ENCODE results near the gene PXYLP1. TPM values are rescaled to one million over a fixed set of nuclear protein-coding genes. Genes with fewer than 3 reads are reported as not detected.
"Not testable (repeated sequence)": the region's sequence is repeated elsewhere in the genome, so short reads cannot be mapped to it uniquely, and the experiment has no call there.

PXYLP1 gene
- total RNA-seq, 1 donor from 2014 or later = 37.6 TPM

- no peaks in the 10 kb centered on the region for H3K27me3 Mint-ChIP-seq
- H3K36me3 Mint-ChIP-seq (ENCODE audit: insufficient read depth) = peaks cover 12% of the 10 kb centered on the region
- no peak overlapping the region for H3K27ac Mint-ChIP-seq
- H3K9me3 Mint-ChIP-seq (ENCODE audit: low read depth) = no peaks in the 10 kb centered on the region
- DNase-seq (ENCODE audit: low spot score, unreplicated experiment) = no peak
- no peak for TF ChIP-seq CTCF (IDR thresholded peaks at IDR 0.05; ENCODE audit: unreplicated experiment)
- H3K4me1 Mint-ChIP-seq (ENCODE audit: low read depth) = peaks cover 3% of the 10 kb centered on the region
- no peak overlapping the region for H3K4me3 Mint-ChIP-seq (ENCODE audit: low read depth)
Measured at GRCh38 chr3:141289228-141289772, 57.7 kb downstream of the PXYLP1 start.

GRCh38 chr3:141291559-141292355 is 60.1 kb downstream of the PXYLP1 start:
- DNase-seq (ENCODE audit: low spot score, unreplicated experiment) = no peak
- Mint-ChIP-seq H3K27me3 (no peaks in the 10 kb centered on the region), H3K4me1 (ENCODE audit: low read depth) (peaks cover 7% of the 10 kb centered on the region), H3K4me3 (ENCODE audit: low read depth) (no peak overlapping the region), H3K9me3 (ENCODE audit: low read depth) (no peaks in the 10 kb centered on the region), H3K27ac (no peak overlapping the region), H3K36me3 (ENCODE audit: insufficient read depth) (peaks cover 12% of the 10 kb centered on the region)
- no peak for TF ChIP-seq CTCF (IDR thresholded peaks at IDR 0.05; ENCODE audit: unreplicated experiment)

DNA sequence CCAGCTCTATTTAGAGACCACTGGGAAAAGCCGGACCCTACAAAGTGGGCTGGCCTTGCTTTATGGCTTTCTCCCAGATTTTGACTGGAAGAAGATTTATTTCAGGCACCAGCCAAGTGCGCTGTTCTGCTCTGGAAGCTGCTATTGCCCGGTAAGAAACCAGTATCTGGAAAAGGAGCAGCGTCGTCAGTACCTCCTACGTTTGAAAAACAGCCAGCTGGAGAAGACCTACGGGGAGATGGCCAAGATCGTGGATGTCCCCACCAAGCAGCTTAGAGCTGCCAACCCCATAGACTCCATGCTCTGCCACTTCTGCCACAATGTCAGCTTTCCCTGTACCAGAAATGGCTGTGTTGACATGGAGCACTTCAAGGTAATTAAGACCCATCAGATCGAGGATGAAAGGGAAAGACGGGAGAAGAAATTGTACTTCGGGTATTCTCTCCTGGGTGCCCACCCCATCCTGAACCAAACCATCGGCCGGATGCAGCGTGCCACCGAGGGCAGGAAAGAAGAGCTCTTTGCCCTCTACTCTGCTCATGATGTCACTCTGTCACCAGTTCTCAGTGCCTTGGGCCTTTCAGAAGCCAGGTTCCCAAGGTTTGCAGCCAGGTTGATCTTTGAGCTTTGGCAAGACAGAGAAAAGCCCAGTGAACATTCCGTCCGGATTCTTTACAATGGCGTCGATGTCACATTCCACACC is 60.9 kb downstream of the PXYLP1 start:
- TF ChIP-seq CTCF (IDR thresholded peaks at IDR 0.05; ENCODE audit: unreplicated experiment) = no peak
- no peak overlapping the region for H3K27ac Mint-ChIP-seq
- DNase-seq (ENCODE audit: low spot score, unreplicated experiment) = no peak
- peaks cover 7% of the 10 kb centered on the region for H3K4me1 Mint-ChIP-seq (ENCODE audit: low read depth)
- H3K36me3 Mint-ChIP-seq (ENCODE audit: insufficient read depth) = peaks cover 16% of the 10 kb centered on the region
- no peaks in the 10 kb centered on the region for H3K27me3 Mint-ChIP-seq
- no peak overlapping the region for H3K4me3 Mint-ChIP-seq (ENCODE audit: low read depth)
- no peaks in the 10 kb centered on the region for H3K9me3 Mint-ChIP-seq (ENCODE audit: low read depth)

DNA sequence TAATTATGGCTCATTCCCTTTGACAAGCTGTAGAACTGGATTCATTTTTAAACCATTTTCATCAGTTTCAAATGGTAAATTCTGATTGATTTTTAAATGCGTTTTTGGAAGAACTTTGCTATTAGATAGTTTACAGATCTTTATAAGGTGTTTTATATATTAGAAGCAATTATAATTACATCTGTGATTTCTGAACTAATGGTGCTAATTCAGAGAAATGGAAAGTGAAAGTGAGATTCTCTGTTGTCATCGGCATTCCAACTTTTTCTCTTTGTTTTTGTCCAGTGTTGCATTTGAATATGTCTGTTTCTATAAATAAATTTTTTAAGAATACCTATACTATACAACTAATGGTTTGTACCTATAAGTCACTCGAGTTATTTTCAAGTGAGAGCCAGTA is 62.7 kb downstream of the PXYLP1 start:
- H3K36me3 Mint-ChIP-seq (ENCODE audit: insufficient read depth) = peaks cover 13% of the 10 kb centered on the region
- no peaks in the 10 kb centered on the region for H3K9me3 Mint-ChIP-seq (ENCODE audit: low read depth)
- H3K27me3 Mint-ChIP-seq = no peaks in the 10 kb centered on the region
- DNase-seq (ENCODE audit: low spot score, unreplicated experiment) = no peak
- peaks cover 7% of the 10 kb centered on the region for H3K4me1 Mint-ChIP-seq (ENCODE audit: low read depth)
- no peak overlapping the region for H3K4me3 Mint-ChIP-seq (ENCODE audit: low read depth)
- TF ChIP-seq CTCF (IDR thresholded peaks at IDR 0.05; ENCODE audit: unreplicated experiment) = no peak
- no peak overlapping the region for H3K27ac Mint-ChIP-seq

DNA sequence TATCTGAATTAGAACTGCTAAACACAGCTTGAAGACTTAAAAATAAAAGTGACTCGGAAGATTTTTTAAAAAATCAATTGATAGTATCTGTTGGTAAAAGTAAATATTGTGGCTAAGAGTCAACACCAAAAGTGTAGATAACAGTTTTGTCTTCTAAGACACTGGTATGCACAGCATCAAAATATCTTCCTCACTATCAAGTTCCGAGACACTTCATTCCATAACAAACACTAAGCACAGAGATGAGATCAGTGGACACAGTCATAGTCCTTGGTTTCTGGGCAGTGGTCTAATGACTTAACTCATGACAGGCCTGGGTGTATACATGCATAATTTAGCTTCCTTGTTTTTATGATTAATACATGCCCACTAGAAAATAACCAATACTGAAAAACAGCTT is 63.2 kb downstream of the PXYLP1 start:
- no peak overlapping the region for H3K27ac Mint-ChIP-seq
- H3K27me3 Mint-ChIP-seq = no peaks in the 10 kb centered on the region
- H3K4me1 Mint-ChIP-seq (ENCODE audit: low read depth) = peaks cover 7% of the 10 kb centered on the region
- peaks cover 13% of the 10 kb centered on the region for H3K36me3 Mint-ChIP-seq (ENCODE audit: insufficient read depth)
- TF ChIP-seq CTCF (IDR thresholded peaks at IDR 0.05; ENCODE audit: unreplicated experiment) = no peak
- no peak for DNase-seq (ENCODE audit: low spot score, unreplicated experiment)
- no peaks in the 10 kb centered on the region for H3K9me3 Mint-ChIP-seq (ENCODE audit: low read depth)
- H3K4me3 Mint-ChIP-seq (ENCODE audit: low read depth) = no peak overlapping the region

DNA sequence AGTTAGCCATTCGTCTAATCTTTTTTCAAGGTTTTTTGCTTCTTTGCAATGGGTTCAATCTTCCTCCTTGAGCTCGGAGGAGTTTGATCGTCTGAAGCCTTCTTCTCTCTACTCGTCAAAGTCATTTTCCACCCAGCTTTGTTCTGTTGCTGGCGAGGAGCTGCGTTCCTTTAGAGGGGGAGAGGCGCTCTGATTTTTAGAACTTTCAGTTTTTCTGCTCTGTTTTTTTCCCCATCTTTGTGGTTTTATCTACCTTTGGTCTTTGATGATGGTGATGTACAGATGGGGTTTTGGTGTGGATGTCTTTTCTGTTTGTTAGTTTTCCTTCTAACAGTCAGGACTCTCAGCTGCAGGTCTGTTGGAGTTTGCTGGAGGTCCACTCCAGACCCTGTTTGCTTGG is 68.8 kb downstream of the PXYLP1 start:
- not testable (repeated sequence) for H3K4me1 Mint-ChIP-seq (ENCODE audit: low read depth); H3K27me3 Mint-ChIP-seq; DNase-seq (ENCODE audit: low spot score, unreplicated experiment); H3K9me3 Mint-ChIP-seq (ENCODE audit: low read depth); H3K4me3 Mint-ChIP-seq (ENCODE audit: low read depth); H3K36me3 Mint-ChIP-seq (ENCODE audit: insufficient read depth); H3K27ac Mint-ChIP-seq

Measured in progenitor cell of endocrine pancreas (in vitro differentiated cells).